Thoracic aorta (tissue), 2 donors: ENCODE results near the gene KIAA1671. TPM values are rescaled to one million over a fixed set of nuclear protein-coding genes. Genes with fewer than 3 reads are reported as not detected.
A peak's percentile ranks its signal among the peaks of the same experiment; 100 is the strongest.

Source experiments
- ATAC-seq: fragments of 150-250 bp; one replicate; pipeline ENCODE4 v1.8.0; 2017; ENCODE audit warnings: low read depth; ENCODE audit not compliant: insufficient number of reproducible peaks, low FRiP score
- DNase-seq: peaks from one replicate; pipeline ENCODE4 v3.0.0-alpha.2; 2020; ENCODE audit warnings: low spot score
- H3K27ac ChIP-seq, 2 donors: fragments of 200-600 bp; sonication (generic); 1 replicate in 1 of 2; 2 replicates in 1 of 2; pipeline ENCODE4 v1.5.1; 2016; ENCODE audit warnings: mild to moderate bottlenecking in 2 of 2, moderate library complexity in 2 of 2
- H3K27me3 ChIP-seq: fragments of 200-600 bp; sonication (generic); replicated peaks from 2 replicates; pipeline ENCODE4 v1.6.0; 2016; ENCODE audit warnings: mild to moderate bottlenecking; ENCODE audit not compliant: insufficient read depth
- H3K36me3 ChIP-seq: fragments of 200-600 bp; sonication (generic); one replicate; pipeline ENCODE4 v1.5.1; 2016
- H3K4me1 ChIP-seq, 2 donors: fragments of 200-600 bp; sonication (generic); 1 replicate in 1 of 2; 2 replicates in 1 of 2; pipeline versions ENCODE4 v1.5.1 to v1.6.0; 2016; ENCODE audit warnings: low read depth in 2 of 2, mild to moderate bottlenecking in 1 of 2; ENCODE audit not compliant: control insufficient read depth in 1 of 2
- H3K4me3 ChIP-seq: fragments of 200-600 bp; sonication (generic); 2 replicates; pipeline ENCODE4 v1.5.1; 2016; ENCODE audit warnings: mild to moderate bottlenecking
- H3K9me3 ChIP-seq: fragments of 200-600 bp; sonication (generic); 2 replicates; pipeline ENCODE4 v1.5.1; 2016
- CTCF ChIP-seq: fragments of 200-600 bp; sonication (generic); IDR thresholded peaks from one replicate; pipeline ENCODE4 v1.5.1; 2019; ENCODE audit warnings: antibody characterized with exemption
- total RNA-seq, 2 donors: library from RNA; depleted of rRNA; stranded (reverse); fragments of >200 nt; gene quantifications; one replicate each; pipeline versions ENCODE4 v1.1.0 to v1.2.3, GENCODE V29; 2016

KIAA1671 gene
- total RNA-seq, 2 donors from 2014 or later, result 57.8 to 86.8 TPM

GRCh38 chr22:25120761-25121212 lies 168.3 kb downstream of the KIAA1671 start:
- H3K9me3 ChIP-seq, result no peaks in the 10 kb centered on the region
- H3K36me3 ChIP-seq, result peaks cover 5% of the 10 kb centered on the region
- H3K4me1 ChIP-seq, result peaks cover 12 to 38% of the 10 kb centered on the region in 2 donors
- ATAC-seq (no peak), DNase-seq (no peak)
- no peak overlapping the region for H3K4me3 ChIP-seq
- H3K27me3 ChIP-seq, result no peaks in the 10 kb centered on the region
- TF ChIP-seq CTCF, result no peak
- H3K27ac ChIP-seq, result peak overlapping the region in 1 of 2 donors; percentile 42

- H3K4me3 ChIP-seq, result no peak overlapping the region
- no peak overlapping the region for H3K27ac ChIP-seq
- ATAC-seq, result no peak
- peaks cover 5% of the 10 kb centered on the region for H3K36me3 ChIP-seq
- H3K4me1 ChIP-seq, result peaks cover 15 to 52% of the 10 kb centered on the region in 2 donors
- no peak for TF ChIP-seq CTCF
- no peaks in the 10 kb centered on the region for H3K9me3 ChIP-seq
- DNase-seq, result no peak
- H3K27me3 ChIP-seq, result no peaks in the 10 kb centered on the region
Observed at GRCh38 chr22:25122136-25122764, 169.7 kb downstream of the KIAA1671 start.

GRCh38 chr22:25123677-25124076 lies 171.2 kb downstream of the KIAA1671 start:
- H3K36me3 ChIP-seq, result no peaks in the 10 kb centered on the region
- no peak for DNase-seq
- H3K4me3 ChIP-seq, result no peak overlapping the region
- no peak for ATAC-seq
- no peaks in the 10 kb centered on the region for H3K27me3 ChIP-seq
- H3K4me1 ChIP-seq, result peaks cover 28 to 61% of the 10 kb centered on the region in 2 donors
- no peaks in the 10 kb centered on the region for H3K9me3 ChIP-seq
- no peak for TF ChIP-seq CTCF
- H3K27ac ChIP-seq, result no peak overlapping the region

- H3K9me3 ChIP-seq, result no peaks in the 10 kb centered on the region
- peaks cover 18 to 57% of the 10 kb centered on the region in 2 donors for H3K4me1 ChIP-seq
- no peak overlapping the region for H3K4me3 ChIP-seq
- no peak for ATAC-seq
- H3K27ac ChIP-seq, result peak overlapping the region in 1 of 2 donors; percentile 30
- no peak for DNase-seq
- no peaks in the 10 kb centered on the region for H3K36me3 ChIP-seq
- H3K27me3 ChIP-seq, result no peaks in the 10 kb centered on the region
- TF ChIP-seq CTCF, result no peak
Observed at GRCh38 chr22:25125693-25126357, 173.3 kb downstream of the KIAA1671 start.

- H3K27me3 ChIP-seq, result no peaks in the 10 kb centered on the region
- no peaks in the 10 kb centered on the region for H3K9me3 ChIP-seq
- DNase-seq, result no peak
- H3K27ac ChIP-seq, result peak overlapping the region in 1 of 2 donors; percentile 30
- no peak for TF ChIP-seq CTCF
- no peaks in the 10 kb centered on the region for H3K36me3 ChIP-seq
- peaks cover 18 to 58% of the 10 kb centered on the region in 2 donors for H3K4me1 ChIP-seq
- H3K4me3 ChIP-seq, result no peak overlapping the region
- ATAC-seq, result no peak
Observed at GRCh38 chr22:25126510-25126909, 174.0 kb downstream of the KIAA1671 start.
